Measurements from ENCODE around the gene RPL36A. TPM values are rescaled to one million over a fixed set of nuclear protein-coding genes. Genes with fewer than 3 reads are reported as not detected.

The RPL36A gene
- total RNA-seq, 1 donor from 2014 or later = 185 TPM

GRCh38 chrX:101357166-101357795, 33.5 kb upstream of the RPL36A start:
- Mint-ChIP-seq H3K4me3 (ENCODE audit: unreplicated experiment) (no peak overlapping the region), H3K4me1 (ENCODE audit: low read depth, unreplicated experiment) (no peaks in the 10 kb centered on the region), H3K27me3 (ENCODE audit: low read depth, unreplicated experiment) (no peaks in the 10 kb centered on the region), H3K27ac (ENCODE audit: unreplicated experiment) (no peak overlapping the region), H3K9me3 (ENCODE audit: unreplicated experiment) (no peaks in the 10 kb centered on the region), H3K36me3 (ENCODE audit: low read depth, unreplicated experiment) (no peaks in the 10 kb centered on the region)
- Histone ChIP-seq H3K27ac (ENCODE audit: low read depth, low read length) (no peak overlapping the region), H2AFZ (ENCODE audit: low read depth, low read length) (no peak overlapping the region), H3K4me1 (ENCODE audit: insufficient read depth, low read length) (no peaks in the 10 kb centered on the region), H4K20me1 (ENCODE audit: insufficient read depth, low read length) (no peaks in the 10 kb centered on the region), H3K9ac (ENCODE audit: low read length) (no peak overlapping the region), H3K36me3 (ENCODE audit: insufficient read depth, low read length) (no peaks in the 10 kb centered on the region), H3K27me3 (ENCODE audit: insufficient read depth, low read length) (no peaks in the 10 kb centered on the region), H3K4me3 (ENCODE audit: insufficient read depth, low read depth, low read length) (no peak overlapping the region), H3K79me2 (ENCODE audit: insufficient read depth, low read length) (no peaks in the 10 kb centered on the region), H3K9me3 (ENCODE audit: insufficient read depth, low read depth, low read length) (no peaks in the 10 kb centered on the region), H3K4me2 (ENCODE audit: low read length) (no peak overlapping the region)
- TF ChIP-seq EZH2 (IDR thresholded peaks at IDR 0.05; ENCODE audit: insufficient read depth, low read length) (no peak), CTCF (IDR thresholded peaks at IDR 0.05; ENCODE audit: insufficient read depth, low read depth, low read length) (no peak)
- FAIRE-seq (no peak), DNase-seq (ENCODE audit: low read depth) (no peak)

- Histone ChIP-seq H3K4me2 (ENCODE audit: low read length) (no peak overlapping the region), H3K9me3 (ENCODE audit: insufficient read depth, low read depth, low read length) (no peaks in the 10 kb centered on the region), H3K79me2 (ENCODE audit: insufficient read depth, low read length) (no peaks in the 10 kb centered on the region), H4K20me1 (ENCODE audit: insufficient read depth, low read length) (no peaks in the 10 kb centered on the region), H3K27ac (ENCODE audit: low read depth, low read length) (no peak overlapping the region), H2AFZ (ENCODE audit: low read depth, low read length) (no peak overlapping the region), H3K36me3 (ENCODE audit: insufficient read depth, low read length) (no peaks in the 10 kb centered on the region), H3K9ac (ENCODE audit: low read length) (no peak overlapping the region), H3K4me1 (ENCODE audit: insufficient read depth, low read length) (no peaks in the 10 kb centered on the region), H3K4me3 (ENCODE audit: insufficient read depth, low read depth, low read length) (no peak overlapping the region), H3K27me3 (ENCODE audit: insufficient read depth, low read length) (no peaks in the 10 kb centered on the region)
- H3K27me3 Mint-ChIP-seq (ENCODE audit: low read depth, unreplicated experiment) = no peaks in the 10 kb centered on the region
- no peak overlapping the region for H3K4me3 Mint-ChIP-seq (ENCODE audit: unreplicated experiment)
- H3K9me3 Mint-ChIP-seq (ENCODE audit: unreplicated experiment) = no peaks in the 10 kb centered on the region
- DNase-seq (ENCODE audit: low read depth) (no peak), FAIRE-seq (peak; percentile 95)
- H3K36me3 Mint-ChIP-seq (ENCODE audit: low read depth, unreplicated experiment) = no peaks in the 10 kb centered on the region
- no peaks in the 10 kb centered on the region for H3K4me1 Mint-ChIP-seq (ENCODE audit: low read depth, unreplicated experiment)
- TF ChIP-seq EZH2 (IDR thresholded peaks at IDR 0.05; ENCODE audit: insufficient read depth, low read length) (no peak), CTCF (IDR thresholded peaks at IDR 0.05; ENCODE audit: insufficient read depth, low read depth, low read length) (no peak)
- H3K27ac Mint-ChIP-seq (ENCODE audit: unreplicated experiment) = no peak overlapping the region
These were observed 30.8 kb upstream of the RPL36A start for GRCh38 chrX:101359966-101360365.

- Histone ChIP-seq H3K9ac (ENCODE audit: low read length) (no peak overlapping the region), H4K20me1 (ENCODE audit: insufficient read depth, low read length) (no peaks in the 10 kb centered on the region), H3K4me3 (ENCODE audit: insufficient read depth, low read depth, low read length) (no peak overlapping the region), H3K79me2 (ENCODE audit: insufficient read depth, low read length) (no peaks in the 10 kb centered on the region), H3K4me1 (ENCODE audit: insufficient read depth, low read length) (no peaks in the 10 kb centered on the region), H2AFZ (ENCODE audit: low read depth, low read length) (no peak overlapping the region), H3K9me3 (ENCODE audit: insufficient read depth, low read depth, low read length) (no peaks in the 10 kb centered on the region), H3K4me2 (ENCODE audit: low read length) (no peak overlapping the region), H3K27ac (ENCODE audit: low read depth, low read length) (no peak overlapping the region), H3K27me3 (ENCODE audit: insufficient read depth, low read length) (no peaks in the 10 kb centered on the region), H3K36me3 (ENCODE audit: insufficient read depth, low read length) (no peaks in the 10 kb centered on the region)
- no peak for DNase-seq (ENCODE audit: low read depth)
- Mint-ChIP-seq H3K9me3 (ENCODE audit: unreplicated experiment) (no peaks in the 10 kb centered on the region), H3K36me3 (ENCODE audit: low read depth, unreplicated experiment) (no peaks in the 10 kb centered on the region), H3K4me3 (ENCODE audit: unreplicated experiment) (no peak overlapping the region), H3K27ac (ENCODE audit: unreplicated experiment) (no peak overlapping the region), H3K4me1 (ENCODE audit: low read depth, unreplicated experiment) (no peaks in the 10 kb centered on the region), H3K27me3 (ENCODE audit: low read depth, unreplicated experiment) (no peaks in the 10 kb centered on the region)
- no peak for FAIRE-seq
- TF ChIP-seq EZH2 (IDR thresholded peaks at IDR 0.05; ENCODE audit: insufficient read depth, low read length) (no peak), CTCF (IDR thresholded peaks at IDR 0.05; ENCODE audit: insufficient read depth, low read depth, low read length) (no peak)
These were observed 30.4 kb upstream of the RPL36A start for GRCh38 chrX:101360390-101360789.

All from astrocyte (in vitro differentiated cells and primary cell).